Ectodermal cell (in vitro differentiated cells): ENCODE data around the gene SUCLG2.

Experiments used
- H3K27ac ChIP-seq: 2 replicates; pipeline ENCODE4 v1.7.0; 2013; ENCODE audit warnings: mild to moderate bottlenecking, low read depth, low read length; ENCODE audit not compliant: insufficient read depth, poor library complexity, severe bottlenecking
- H3K27me3 ChIP-seq: 2 replicates; pipeline ENCODE4 v1.7.0; 2013; ENCODE audit warnings: mild to moderate bottlenecking, low read length; ENCODE audit not compliant: insufficient read depth, control insufficient read depth, poor library complexity, severe bottlenecking
- H3K36me3 ChIP-seq: one replicate; pipeline ENCODE4 v1.7.0; 2013; ENCODE audit warnings: low read length; ENCODE audit not compliant: control insufficient read depth, insufficient read depth
- H3K4me1 ChIP-seq: one replicate; pipeline ENCODE4 v1.7.0; 2013; ENCODE audit warnings: low read length; ENCODE audit not compliant: control insufficient read depth, insufficient read depth
- H3K4me3 ChIP-seq: 2 replicates; pipeline ENCODE4 v1.7.0; 2013; ENCODE audit warnings: low read depth, low read length, control low read depth; ENCODE audit not compliant: insufficient read depth
- H3K9me3 ChIP-seq: 2 replicates; pipeline ENCODE4 v1.7.0; 2013; ENCODE audit warnings: mild to moderate bottlenecking, low read length, moderate library complexity; ENCODE audit not compliant: control insufficient read depth
- WGBS, 2 experiments: methylation state at CpG; one replicate each; pipeline ENCODE4 v1.1.7; 2013; ENCODE audit warnings: missing lambda C conversion rate in 2 of 2; 5-methylcytosine and 5-hydroxymethylcytosine counted together

The SUCLG2 gene

DNA sequence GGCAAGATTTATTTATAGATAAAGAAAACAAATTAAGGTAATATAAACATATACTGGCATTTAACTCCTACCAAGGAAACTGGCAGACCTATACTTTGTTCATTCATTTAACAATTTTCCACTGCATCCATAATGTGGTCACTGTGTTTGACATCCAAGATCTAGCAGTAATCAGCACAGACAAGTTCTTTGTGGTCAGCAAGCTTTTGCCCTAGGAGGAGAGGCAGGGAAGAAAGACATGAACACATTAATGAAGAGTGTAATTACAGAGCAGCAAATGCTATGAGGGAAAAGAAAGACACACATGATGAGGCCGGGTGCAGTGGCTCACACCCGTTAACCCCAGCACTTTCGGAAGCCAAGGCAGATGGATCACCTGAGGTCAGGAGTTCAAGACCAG, 34.4 kb downstream of the SUCLG2 start:
- H3K27ac ChIP-seq: no peak overlapping the region
- WGBS, 2 experiments: 56 to 65% methylated on average over 3 of the region's 3 CpGs
- H3K4me3 ChIP-seq: no peak overlapping the region
- no peaks in the 10 kb centered on the region for H3K27me3 ChIP-seq
- H3K36me3 ChIP-seq: no peaks in the 10 kb centered on the region
- H3K9me3 ChIP-seq: no peaks in the 10 kb centered on the region
- H3K4me1 ChIP-seq: no peaks in the 10 kb centered on the region

DNA sequence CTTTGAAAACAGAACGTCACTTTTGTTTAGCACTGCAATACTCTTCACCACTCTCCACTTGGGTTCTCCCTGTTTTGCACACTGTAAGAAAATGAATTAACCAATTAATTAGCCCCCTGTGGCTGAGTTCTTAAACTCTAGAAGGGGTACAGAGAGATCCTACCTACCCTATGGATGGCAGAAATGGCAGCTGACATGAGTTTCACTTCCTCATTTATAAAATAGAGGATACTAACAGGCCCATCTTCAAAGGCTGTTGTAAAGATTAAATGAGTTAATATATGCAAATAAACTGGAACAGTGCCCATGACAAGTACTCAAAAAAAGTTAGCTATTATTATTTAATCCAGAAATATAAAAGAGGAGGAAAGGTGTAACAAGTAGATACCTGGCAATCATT, 36.9 kb downstream of the SUCLG2 start:
- Histone ChIP-seq H3K9me3 (no peaks in the 10 kb centered on the region), H3K27me3 (no peaks in the 10 kb centered on the region), H3K27ac (no peak overlapping the region), H3K36me3 (no peaks in the 10 kb centered on the region), H3K4me3 (no peak overlapping the region), H3K4me1 (no peaks in the 10 kb centered on the region)
- 84 to 94% methylated on average over 1 of the region's 1 CpG for WGBS, 2 experiments

DNA sequence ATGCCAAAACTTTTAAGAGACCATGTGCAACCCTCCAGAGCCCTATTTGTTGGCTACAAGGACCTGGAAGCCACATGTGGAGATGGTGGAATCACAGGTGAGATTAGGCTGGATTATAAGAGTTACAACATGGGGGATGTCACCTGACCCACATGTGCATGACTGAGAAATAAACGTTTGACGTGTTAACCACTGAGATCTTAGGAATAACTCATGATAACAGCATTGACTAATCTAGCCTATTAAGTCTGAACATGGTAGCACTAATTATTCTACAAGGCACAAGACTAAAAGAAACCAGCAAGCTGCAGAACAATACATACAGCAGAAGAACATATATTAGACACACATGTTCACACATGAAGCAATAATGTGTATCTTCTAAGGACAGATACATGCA, 38.4 kb downstream of the SUCLG2 start:
- Histone ChIP-seq H3K9me3 (no peaks in the 10 kb centered on the region), H3K36me3 (no peaks in the 10 kb centered on the region), H3K4me1 (no peaks in the 10 kb centered on the region), H3K27me3 (no peaks in the 10 kb centered on the region), H3K4me3 (no peak overlapping the region), H3K27ac (no peak overlapping the region)
- 95 to 98% methylated on average over 2 of the region's 2 CpGs for WGBS, 2 experiments

- Histone ChIP-seq H3K4me3 (no peak overlapping the region), H3K36me3 (no peaks in the 10 kb centered on the region), H3K9me3 (no peaks in the 10 kb centered on the region), H3K4me1 (no peaks in the 10 kb centered on the region), H3K27ac (no peak overlapping the region), H3K27me3 (no peaks in the 10 kb centered on the region)
- 59 to 67% methylated on average over 3 of the region's 3 CpGs for WGBS, 2 experiments
These were observed 40.2 kb downstream of the SUCLG2 start for GRCh38 chr3:67614195-67614594.

GRCh38 chr3:67610458-67610857, 44.0 kb downstream of the SUCLG2 start:
- H3K27me3 ChIP-seq: no peaks in the 10 kb centered on the region
- H3K4me1 ChIP-seq: no peaks in the 10 kb centered on the region
- no peak overlapping the region for H3K4me3 ChIP-seq
- H3K27ac ChIP-seq: no peak overlapping the region
- H3K36me3 ChIP-seq: peaks cover 11% of the 10 kb centered on the region
- no peaks in the 10 kb centered on the region for H3K9me3 ChIP-seq
- WGBS, 2 experiments: 94 to 97% methylated on average over 1 of the region's 1 CpG

GRCh38 chr3:67609709-67610108, 44.7 kb downstream of the SUCLG2 start:
- Histone ChIP-seq H3K9me3 (no peaks in the 10 kb centered on the region), H3K27me3 (no peaks in the 10 kb centered on the region), H3K27ac (no peak overlapping the region), H3K4me3 (no peak overlapping the region), H3K4me1 (no peaks in the 10 kb centered on the region), H3K36me3 (peaks cover 11% of the 10 kb centered on the region)

DNA sequence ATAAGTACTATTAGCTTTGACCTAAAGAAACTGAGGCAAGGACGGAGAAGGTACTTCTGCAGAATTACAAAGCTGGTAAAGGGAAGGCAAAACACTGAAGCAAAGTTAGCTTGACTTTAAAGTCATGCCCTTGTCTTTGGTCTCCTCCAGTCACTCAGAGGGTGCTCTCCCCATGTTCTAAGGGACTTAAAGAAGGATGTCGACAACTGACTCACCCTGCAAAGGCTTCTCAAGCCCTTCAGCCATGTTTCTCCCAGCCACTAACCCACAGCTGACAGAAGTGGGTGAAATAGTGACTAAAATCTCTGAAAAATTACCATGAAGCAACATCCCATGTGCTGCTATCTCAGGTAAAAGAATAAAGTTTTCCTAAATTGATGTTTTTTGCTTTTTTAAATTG, 46.4 kb downstream of the SUCLG2 start:
- H3K27ac ChIP-seq: no peak overlapping the region
- no peaks in the 10 kb centered on the region for H3K9me3 ChIP-seq
- no peaks in the 10 kb centered on the region for H3K27me3 ChIP-seq
- no peak overlapping the region for H3K4me3 ChIP-seq
- 90 to 98% methylated on average over 2 of the region's 2 CpGs for WGBS, 2 experiments
- peaks cover 1% of the 10 kb centered on the region for H3K4me1 ChIP-seq
- H3K36me3 ChIP-seq: peaks cover 11% of the 10 kb centered on the region

DNA sequence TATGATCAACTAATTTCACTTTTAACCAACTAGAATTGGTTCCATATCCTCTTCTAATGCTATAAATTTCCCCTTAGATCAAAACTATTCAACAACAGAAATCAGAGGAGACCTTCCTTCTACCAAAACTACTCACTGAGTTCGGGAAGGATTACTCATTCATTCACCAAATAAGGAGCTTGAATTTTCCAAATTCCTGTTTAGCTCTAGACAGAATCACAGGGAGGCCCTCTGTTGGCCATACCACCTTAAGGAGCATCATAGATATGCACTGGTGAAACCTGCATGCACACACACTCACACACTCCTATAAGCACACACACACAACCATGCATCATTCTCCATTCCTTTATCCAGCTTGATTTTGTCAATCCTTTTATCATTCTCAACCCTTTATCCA, 49.0 kb downstream of the SUCLG2 start:
- no peaks in the 10 kb centered on the region for H3K9me3 ChIP-seq
- H3K4me1 ChIP-seq: peaks cover 8% of the 10 kb centered on the region
- no peak overlapping the region for H3K27ac ChIP-seq
- 80 to 89% methylated on average over 1 of the region's 1 CpG for WGBS, 2 experiments
- no peaks in the 10 kb centered on the region for H3K27me3 ChIP-seq
- peaks cover 11% of the 10 kb centered on the region for H3K36me3 ChIP-seq
- no peak overlapping the region for H3K4me3 ChIP-seq

GRCh38 chr3:67602816-67603215, 51.6 kb downstream of the SUCLG2 start:
- 81 to 88% methylated on average over 2 of the region's 2 CpGs for WGBS, 2 experiments
- H3K27me3 ChIP-seq: no peaks in the 10 kb centered on the region
- H3K4me3 ChIP-seq: no peak overlapping the region
- H3K9me3 ChIP-seq: no peaks in the 10 kb centered on the region
- peaks cover 8% of the 10 kb centered on the region for H3K4me1 ChIP-seq
- H3K27ac ChIP-seq: no peak overlapping the region
- H3K36me3 ChIP-seq: peaks cover 2% of the 10 kb centered on the region

DNA sequence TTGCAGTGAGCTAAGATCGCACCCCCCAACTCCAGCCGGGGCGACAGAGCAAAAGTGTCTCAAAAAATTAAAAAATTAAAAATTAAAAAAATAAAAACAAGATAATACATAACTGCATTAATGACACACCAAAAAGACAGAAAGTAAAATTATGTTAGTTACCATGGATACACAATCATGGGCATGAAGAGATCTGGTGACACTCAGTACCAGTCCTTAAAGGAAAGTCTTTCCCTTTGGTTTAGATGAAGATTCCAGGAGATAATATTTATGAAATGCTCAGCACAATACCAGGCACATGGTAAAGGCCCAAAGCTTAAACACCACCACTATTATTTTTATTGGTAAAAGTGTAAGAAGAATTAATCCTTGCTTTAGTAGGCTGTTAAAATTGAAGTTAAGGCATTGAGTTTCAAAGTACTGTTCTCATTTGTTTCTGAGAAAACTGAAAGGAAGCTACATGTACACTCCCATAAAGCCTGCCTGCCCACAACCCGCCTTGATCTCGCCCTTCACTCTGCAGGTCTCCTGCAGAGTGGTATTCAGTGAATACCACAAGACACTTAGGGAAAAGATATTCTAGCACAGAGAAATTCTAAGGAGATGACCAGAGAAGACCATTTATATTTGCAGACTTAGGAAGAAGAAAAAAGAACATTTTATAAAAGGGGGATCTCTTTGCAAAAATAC, 52.3 kb downstream of the SUCLG2 start:
- H3K4me1 ChIP-seq: peaks cover 8% of the 10 kb centered on the region
- no peaks in the 10 kb centered on the region for H3K9me3 ChIP-seq
- no peaks in the 10 kb centered on the region for H3K36me3 ChIP-seq
- WGBS, 2 experiments: 88 to 94% methylated on average over 2 to 3 of the region's 5 CpGs
- no peaks in the 10 kb centered on the region for H3K27me3 ChIP-seq
- H3K4me3 ChIP-seq: no peak overlapping the region
- H3K27ac ChIP-seq: no peak overlapping the region

GRCh38 chr3:67601385-67601784, 53.0 kb downstream of the SUCLG2 start:
- WGBS, 2 experiments: 69 to 78% methylated on average over 4 to 5 of the region's 5 CpGs
- H3K36me3 ChIP-seq: no peaks in the 10 kb centered on the region
- peaks cover 8% of the 10 kb centered on the region for H3K4me1 ChIP-seq
- H3K27me3 ChIP-seq: no peaks in the 10 kb centered on the region
- no peak overlapping the region for H3K4me3 ChIP-seq
- H3K9me3 ChIP-seq: no peaks in the 10 kb centered on the region
- H3K27ac ChIP-seq: no peak overlapping the region
